GM10248 (cell line): ENCODE results near the gene NMRAL1.

ENCODE experiments used
- CTCF ChIA-PET: fragments of 300-600 bp; sonication (Branson Sonifier 250); formaldehyde crosslinking; extraction: SDS; loops from one replicate; lab custom pipeline; 2021; ENCODE audit warnings: antibody characterized with exemption; lab: Yijun Ruan, JAX
- POLR2A ChIA-PET: fragments of 350-650 bp; sonication (Branson Sonifier 250); formaldehyde crosslinking; extraction: SDS; loops from one replicate; lab custom pipeline; 2020; ENCODE audit warnings: antibody characterized with exemption; lab: Yijun Ruan, JAX
- DNase-seq: peaks from one replicate; pipeline ENCODE4 v3.0.0; 2012; ENCODE audit errors: extremely low spot score
- TF ChIP-seq, protein P1 (sequence below): IDR thresholded peaks from 2 replicates; pipeline ENCODE4 v1.5.1; 2012; ENCODE audit warnings: mild to moderate bottlenecking, low read depth; ENCODE audit errors: extremely low read depth, missing control alignments, control extremely low read depth

The NMRAL1 gene

DNA sequence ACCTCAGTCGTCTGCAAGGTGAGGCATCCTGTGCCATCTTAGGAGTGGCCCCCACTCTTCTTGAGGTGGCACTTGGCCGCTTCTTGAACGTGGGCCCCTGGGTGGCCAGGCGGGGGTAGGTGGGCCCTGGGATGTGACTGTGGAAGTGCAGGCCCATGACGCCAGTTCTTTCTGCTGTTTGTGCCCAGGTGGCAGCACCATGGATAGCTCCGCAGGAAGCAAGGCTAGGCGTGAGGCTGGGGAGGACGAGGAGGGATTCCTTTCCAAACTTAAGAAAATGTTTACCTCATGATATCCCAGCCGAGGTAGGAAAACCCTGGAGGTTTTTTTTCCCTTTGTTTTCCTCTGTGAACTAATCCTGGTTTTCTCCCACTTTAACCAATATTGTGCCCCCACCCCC lies 19.8 kb downstream of the NMRAL1 start:
- ChIA-PET POLR2A (no interaction called here), CTCF (interaction anchor here (1.8 kb wide), 1 partner anchor 9 kb away, joined by 5 read pairs; no protein-coding TSS in a partner anchor)
- TF ChIP-seq, protein P1, sequence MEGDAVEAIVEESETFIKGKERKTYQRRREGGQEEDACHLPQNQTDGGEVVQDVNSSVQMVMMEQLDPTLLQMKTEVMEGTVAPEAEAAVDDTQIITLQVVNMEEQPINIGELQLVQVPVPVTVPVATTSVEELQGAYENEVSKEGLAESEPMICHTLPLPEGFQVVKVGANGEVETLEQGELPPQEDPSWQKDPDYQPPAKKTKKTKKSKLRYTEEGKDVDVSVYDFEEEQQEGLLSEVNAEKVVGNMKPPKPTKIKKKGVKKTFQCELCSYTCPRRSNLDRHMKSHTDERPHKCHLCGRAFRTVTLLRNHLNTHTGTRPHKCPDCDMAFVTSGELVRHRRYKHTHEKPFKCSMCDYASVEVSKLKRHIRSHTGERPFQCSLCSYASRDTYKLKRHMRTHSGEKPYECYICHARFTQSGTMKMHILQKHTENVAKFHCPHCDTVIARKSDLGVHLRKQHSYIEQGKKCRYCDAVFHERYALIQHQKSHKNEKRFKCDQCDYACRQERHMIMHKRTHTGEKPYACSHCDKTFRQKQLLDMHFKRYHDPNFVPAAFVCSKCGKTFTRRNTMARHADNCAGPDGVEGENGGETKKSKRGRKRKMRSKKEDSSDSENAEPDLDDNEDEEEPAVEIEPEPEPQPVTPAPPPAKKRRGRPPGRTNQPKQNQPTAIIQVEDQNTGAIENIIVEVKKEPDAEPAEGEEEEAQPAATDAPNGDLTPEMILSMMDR: no peak
- no peak for DNase-seq

DNA sequence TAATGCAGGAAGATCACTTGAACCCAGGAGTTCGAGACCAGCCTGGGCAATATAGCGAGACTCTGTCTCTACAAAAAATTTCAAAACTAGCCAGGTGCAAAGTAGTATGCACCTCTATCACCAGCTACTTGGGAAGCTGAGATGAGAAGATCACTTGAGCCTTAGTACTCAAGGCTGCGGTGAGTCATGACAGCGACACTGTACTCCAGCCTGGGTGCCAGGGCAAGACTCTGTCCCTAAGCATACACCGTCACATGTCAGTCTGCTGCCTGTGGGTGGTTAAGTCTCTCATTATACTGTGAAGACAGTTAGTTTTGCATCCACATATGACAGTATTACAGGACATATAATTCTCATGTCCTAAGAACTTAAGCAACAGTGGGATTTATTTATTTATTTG lies 21.8 kb downstream of the NMRAL1 start:
- CTCF ChIA-PET: interaction anchor here (1.1 kb wide), 1 partner anchor 15 kb away, joined by 3 read pairs; no protein-coding TSS in a partner anchor
- DNase-seq: no peak
- TF ChIP-seq, protein P1: no peak
- POLR2A ChIA-PET: no interaction called here

DNA sequence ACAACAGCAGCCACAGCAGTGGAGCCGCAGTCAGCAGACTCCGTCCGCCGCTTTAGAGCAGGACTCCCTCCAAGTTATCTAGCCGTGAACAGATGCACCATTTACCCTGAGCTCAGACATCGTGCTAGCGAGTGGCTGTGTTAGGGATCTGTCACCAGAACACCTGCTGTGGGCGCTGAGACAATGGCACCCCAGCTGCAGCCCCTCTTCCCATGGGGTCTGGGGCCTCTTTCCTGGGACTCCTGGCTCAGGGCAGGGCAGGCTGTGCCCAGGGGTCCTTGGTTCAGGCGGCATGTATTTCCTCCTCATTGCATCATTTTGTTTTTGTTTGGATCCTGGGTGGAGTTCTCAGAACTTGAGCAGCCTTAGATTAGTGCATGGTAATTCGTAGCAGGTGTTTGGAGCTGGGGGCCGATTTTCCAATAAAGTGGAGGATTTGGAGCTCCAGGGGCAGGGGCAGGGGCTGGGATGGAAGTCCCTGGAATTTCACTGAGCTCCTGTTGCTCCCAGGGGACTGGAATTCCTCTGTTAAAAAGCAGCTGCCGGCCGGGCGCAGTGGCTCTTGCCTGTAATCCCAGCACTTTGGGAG lies 23.4 kb downstream of the NMRAL1 start:
- DNase-seq: no peak
- ChIA-PET POLR2A (no interaction called here), CTCF (no interaction called here)

DNA sequence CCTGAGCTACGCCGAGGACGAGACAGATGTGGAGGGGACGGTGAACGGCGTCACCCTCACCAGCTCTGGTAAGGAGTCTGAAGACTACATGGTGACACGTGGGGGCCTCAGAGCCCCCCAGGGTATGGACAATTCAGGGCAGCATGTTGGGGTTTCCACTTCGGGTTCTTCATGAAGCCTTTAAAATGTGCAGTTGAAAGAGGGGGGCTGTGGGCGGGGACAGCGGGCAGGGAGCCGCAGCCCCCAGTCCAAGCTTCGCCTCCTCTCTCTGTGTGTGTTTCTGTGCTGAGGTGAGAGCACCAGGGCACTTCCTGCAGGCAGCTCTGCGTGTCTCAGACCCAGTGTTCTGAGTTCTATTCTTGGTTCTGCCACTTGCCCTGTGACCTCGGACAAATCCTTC lies 24.0 kb downstream of the NMRAL1 start:
- ChIA-PET POLR2A (no interaction called here), CTCF (no interaction called here)
- DNase-seq: no peak
- TF ChIP-seq, protein P1: no peak

More for the DNA sequence above, 23.4 kb downstream of the NMRAL1 start:
- TF ChIP-seq, protein P1: no peak

DNA sequence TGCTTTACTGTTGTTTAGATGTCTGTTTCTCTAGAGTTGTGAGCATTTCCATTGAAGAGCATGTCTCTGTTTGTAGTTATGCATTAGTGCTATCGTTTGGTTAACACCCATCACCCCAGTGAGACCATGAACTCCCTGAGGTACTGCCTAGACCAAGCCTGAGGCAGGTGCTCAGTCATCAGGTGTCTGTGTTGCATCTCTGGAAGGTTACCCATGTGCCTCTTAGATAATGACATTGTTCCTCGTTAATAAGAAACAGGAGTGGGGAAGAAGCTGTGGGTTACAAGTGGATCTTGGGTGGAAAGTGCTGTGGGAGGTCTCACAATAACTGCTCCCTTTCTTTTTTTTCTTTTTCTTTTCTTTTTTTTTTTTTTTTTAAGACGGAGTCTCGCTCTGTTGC lies 30.4 kb downstream of the NMRAL1 start:
- TF ChIP-seq, protein P1: no peak
- DNase-seq: no peak
- ChIA-PET POLR2A (no interaction called here), CTCF (interaction anchor here (1.4 kb wide), 1 partner anchor 9 kb away, joined by 3 read pairs; no protein-coding TSS in a partner anchor)

DNA sequence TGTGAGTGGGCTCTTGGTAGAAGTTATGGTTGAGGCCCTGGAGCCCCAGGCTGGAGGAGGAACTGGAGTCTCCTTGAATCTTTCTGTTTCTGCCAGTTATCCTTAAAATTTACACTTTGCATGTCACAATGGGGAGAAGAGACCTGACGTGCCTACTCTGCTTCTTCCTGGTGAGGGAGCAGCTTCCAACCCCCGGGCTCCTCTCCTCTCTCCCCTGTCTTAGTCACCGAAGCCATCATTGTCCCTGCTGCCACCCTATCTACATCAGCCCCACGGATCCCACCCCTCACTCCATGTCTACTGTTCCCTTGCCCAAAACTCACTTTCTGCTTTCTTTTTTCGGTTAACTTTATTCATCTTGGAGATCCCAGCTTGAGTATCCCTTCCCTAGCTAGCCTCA lies 31.2 kb downstream of the NMRAL1 start:
- TF ChIP-seq, protein P1: no peak
- CTCF ChIA-PET: no interaction called here
- POLR2A ChIA-PET: no interaction called here
- no peak for DNase-seq
